Ascending aorta (tissue), 2 donors: ENCODE data around the gene PTPRR. TPM values are rescaled to one million over a fixed set of nuclear protein-coding genes. Genes with fewer than 3 reads are reported as not detected.
A peak's percentile ranks its signal among the peaks of the same experiment; 100 is the strongest.

Experiments
- DNase-seq, 2 donors: peaks; one replicate each; pipeline ENCODE4 v3.0.0-alpha.2; 2019; ENCODE audit warnings: low spot score in 2 of 2
- H3K27ac ChIP-seq, 2 donors: fragments of 200-600 bp; sonication (generic); one replicate each; pipeline ENCODE4 v1.5.1; 2016 to 2017; ENCODE audit warnings: mild to moderate bottlenecking in 1 of 2
- H3K27me3 ChIP-seq: fragments of 200-600 bp; sonication (generic); one replicate; pipeline ENCODE4 v1.5.1; 2017
- H3K36me3 ChIP-seq, 2 donors: fragments of 200-600 bp; sonication (generic); one replicate each; pipeline ENCODE4 v1.5.1; 2016
- H3K4me1 ChIP-seq, 2 donors: fragments of 200-600 bp; sonication (generic); one replicate each; pipeline ENCODE4 v1.5.1; 2016 to 2017; ENCODE audit warnings: mild to moderate bottlenecking in 1 of 2
- H3K4me3 ChIP-seq, 2 donors: fragments of 200-600 bp; sonication (generic); one replicate each; pipeline ENCODE4 v1.5.1; 2016 to 2017; ENCODE audit warnings: mild to moderate bottlenecking in 1 of 2
- H3K9me3 ChIP-seq, 2 donors: fragments of 200-600 bp; sonication (generic); one replicate each; pipeline ENCODE4 v1.5.1; 2016
- CTCF ChIP-seq, 3 experiments: fragments of 200-600 bp in 2 of 3; fragments of 450-650 bp in 1 of 3; sonication (generic) in 2 of 3; IDR thresholded peaks; one replicate each; pipeline ENCODE4 v1.5.1; 2016 to 2019; ENCODE audit warnings: antibody characterized with exemption in 3 of 3, mild to moderate bottlenecking in 1 of 3, moderate library complexity in 1 of 3
- intact Hi-C: fragments of 100-400 bp; cut with DNase I; formaldehyde crosslinking; loops from one replicate; pipeline ENCODE4 v1.15.1; 2023
- total RNA-seq: library from RNA; depleted of rRNA; stranded (reverse); fragments of >200 nt; gene quantifications from one replicate; pipeline ENCODE4 v1.1.0, GENCODE V29; 2016

PTPRR gene
- total RNA-seq, 1 donor from 2014 or later, result not detected

- Histone ChIP-seq H3K27me3 (no peaks in the 10 kb centered on the region), H3K4me3 (no peak overlapping the region), H3K4me1 (peaks cover 0 to 2% of the 10 kb centered on the region in 2 donors), H3K9me3 (no peaks in the 10 kb centered on the region), H3K36me3 (no peaks in the 10 kb centered on the region), H3K27ac (no peak overlapping the region)
- intact Hi-C loops, result no loop called here
- no peak for DNase-seq
- TF ChIP-seq CTCF (IDR thresholded peaks at IDR 0.05), result no peak
Observed at GRCh38 chr12:70659077-70659606, 261.4 kb downstream of the PTPRR start.

GRCh38 chr12:70657616-70658286 lies 262.8 kb downstream of the PTPRR start:
- H3K4me1 ChIP-seq, result peaks cover 0 to 2% of the 10 kb centered on the region in 2 donors
- no peaks in the 10 kb centered on the region for H3K9me3 ChIP-seq
- no peaks in the 10 kb centered on the region for H3K36me3 ChIP-seq
- no peak for TF ChIP-seq CTCF (IDR thresholded peaks at IDR 0.05)
- H3K27ac ChIP-seq, result no peak overlapping the region
- H3K4me3 ChIP-seq, result no peak overlapping the region
- DNase-seq, result no peak
- intact Hi-C loops, result no loop called here
- H3K27me3 ChIP-seq, result no peaks in the 10 kb centered on the region

DNA sequence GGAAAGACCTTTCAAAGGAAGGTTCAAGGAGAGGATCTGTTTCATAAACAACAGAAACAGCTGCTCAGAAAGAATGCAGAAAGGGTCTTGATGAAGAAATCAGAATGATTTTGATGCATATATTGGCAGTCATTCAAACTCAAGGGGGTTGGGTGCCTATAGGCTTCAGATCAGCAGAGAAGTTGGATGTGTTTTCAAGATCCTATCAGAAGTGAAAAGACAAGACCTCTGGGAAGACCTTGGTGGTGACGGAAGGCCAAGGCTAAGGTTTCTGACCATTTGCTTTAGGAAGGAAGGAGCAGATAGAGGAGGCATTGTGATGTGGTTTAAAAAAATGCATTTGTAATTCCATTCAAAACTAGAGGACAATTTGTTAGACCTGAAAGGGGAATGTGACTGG lies 268.1 kb downstream of the PTPRR start:
- intact Hi-C loops, result no loop called here
- no peaks in the 10 kb centered on the region for H3K36me3 ChIP-seq
- no peak overlapping the region for H3K4me3 ChIP-seq
- H3K9me3 ChIP-seq, result no peaks in the 10 kb centered on the region
- H3K4me1 ChIP-seq, result peaks cover 0 to 6% of the 10 kb centered on the region in 2 donors
- no peak for TF ChIP-seq CTCF (IDR thresholded peaks at IDR 0.05)
- no peak overlapping the region for H3K27ac ChIP-seq
- H3K27me3 ChIP-seq, result no peaks in the 10 kb centered on the region
- no peak for DNase-seq

GRCh38 chr12:70648831-70649230 lies 271.7 kb downstream of the PTPRR start:
- Histone ChIP-seq H3K4me1 (peaks cover 0 to 6% of the 10 kb centered on the region in 2 donors), H3K36me3 (no peaks in the 10 kb centered on the region), H3K9me3 (no peaks in the 10 kb centered on the region), H3K27me3 (no peaks in the 10 kb centered on the region), H3K4me3 (no peak overlapping the region), H3K27ac (peak overlapping the region in 1 of 2 donors; percentile 21)
- intact Hi-C loops, result no loop called here
- TF ChIP-seq CTCF (IDR thresholded peaks at IDR 0.05), result no peak
- no peak for DNase-seq

GRCh38 chr12:70648191-70648590 lies 272.3 kb downstream of the PTPRR start:
- Histone ChIP-seq H3K4me1 (peaks cover 0 to 6% of the 10 kb centered on the region in 2 donors), H3K27me3 (no peaks in the 10 kb centered on the region), H3K36me3 (no peaks in the 10 kb centered on the region), H3K9me3 (no peaks in the 10 kb centered on the region), H3K27ac (peak overlapping the region in 1 of 2 donors; percentile 21), H3K4me3 (no peak overlapping the region)
- TF ChIP-seq CTCF (IDR thresholded peaks at IDR 0.05), result no peak
- no peak for DNase-seq
- intact Hi-C loops, result no loop called here
